IMR-90 (cell line): ENCODE data around the gene PHC1.

ENCODE experiments used
- BHLHE40 ChIP-seq: fragments of 150-350 bp; IDR thresholded peaks from 2 replicates; pipeline ENCODE4 v1.6.1; 2016; ENCODE audit warnings: mild to moderate bottlenecking, low read depth, low read length
- CEBPB ChIP-seq: IDR thresholded peaks from 2 replicates; pipeline ENCODE4 v1.6.1; 2012; ENCODE audit warnings: low read depth, low read length, improper control_type of control experiment
- MAFK ChIP-seq: IDR thresholded peaks from 2 replicates; pipeline ENCODE4 v1.6.1; 2012; ENCODE audit warnings: low read depth, low read length, improper control_type of control experiment
- MAZ ChIP-seq: IDR thresholded peaks from 2 replicates; pipeline ENCODE4 v1.6.1; 2012; ENCODE audit warnings: low read depth, mild to moderate bottlenecking, low read length, improper control_type of control experiment, moderate library complexity, borderline replicate concordance
- MXI1 ChIP-seq: IDR thresholded peaks from 2 replicates; pipeline ENCODE4 v1.6.1; 2012; ENCODE audit warnings: low read depth, mild to moderate bottlenecking, low read length, moderate library complexity, borderline replicate concordance
- POLR2A ChIP-seq: IDR thresholded peaks from 2 replicates; pipeline ENCODE4 v1.6.1; 2012; ENCODE audit warnings: mild to moderate bottlenecking, low read depth, low read length
- RAD21 ChIP-seq: IDR thresholded peaks from 2 replicates; pipeline ENCODE4 v1.6.1; 2012; ENCODE audit warnings: low read length, improper control_type of control experiment
- RFX5 ChIP-seq: IDR thresholded peaks from 2 replicates; pipeline ENCODE4 v1.8.0; 2012; ENCODE audit warnings: low read depth, mild to moderate bottlenecking, low read length, moderate library complexity
- SMC3 ChIP-seq: fragments of 150-350 bp; IDR thresholded peaks from 2 replicates; pipeline ENCODE4 v1.6.1; 2016; ENCODE audit warnings: low read depth, mild to moderate bottlenecking, antibody characterized with exemption, low read length, moderate library complexity
- TF ChIP-seq, protein P1 (sequence below): conservative IDR thresholded peaks from 2 replicates; pipeline ENCODE4 v1.5.1; 2012; ENCODE audit warnings: mild to moderate bottlenecking, low read depth, low read length, improper control_type of control experiment
- TF ChIP-seq, protein P2 (sequence below): fragments of 150-350 bp; IDR thresholded peaks from 2 replicates; pipeline ENCODE4 v1.6.1; 2017; ENCODE audit warnings: mild to moderate bottlenecking, antibody characterized with exemption, low read length, low read depth

DNA sequence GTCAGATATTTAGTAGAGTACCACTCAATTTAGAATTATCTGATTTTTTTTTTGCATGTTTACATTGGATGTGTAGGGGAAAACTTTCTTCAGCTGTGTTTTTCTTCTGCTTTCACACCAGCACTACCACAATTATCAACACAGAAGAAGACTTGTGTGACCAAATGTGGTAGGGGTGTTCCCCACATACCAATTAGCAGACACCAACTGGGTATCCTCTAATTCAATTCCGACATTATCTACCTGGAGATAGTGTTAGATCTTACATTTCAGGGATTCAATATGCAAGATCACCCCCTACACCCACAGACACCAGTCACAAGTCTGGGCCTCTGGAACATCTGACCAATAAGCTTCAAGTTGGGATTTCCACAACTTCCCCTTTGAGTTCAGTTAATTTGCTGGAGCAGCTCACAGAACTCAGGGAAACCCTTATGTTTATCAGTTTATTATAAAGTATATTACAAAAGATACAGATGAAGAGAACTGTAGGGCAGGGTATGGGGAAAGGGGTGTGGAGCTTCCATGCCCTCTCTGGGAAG lies 71.0 kb downstream of the PHC1 start:
- TF ChIP-seq, protein P1, sequence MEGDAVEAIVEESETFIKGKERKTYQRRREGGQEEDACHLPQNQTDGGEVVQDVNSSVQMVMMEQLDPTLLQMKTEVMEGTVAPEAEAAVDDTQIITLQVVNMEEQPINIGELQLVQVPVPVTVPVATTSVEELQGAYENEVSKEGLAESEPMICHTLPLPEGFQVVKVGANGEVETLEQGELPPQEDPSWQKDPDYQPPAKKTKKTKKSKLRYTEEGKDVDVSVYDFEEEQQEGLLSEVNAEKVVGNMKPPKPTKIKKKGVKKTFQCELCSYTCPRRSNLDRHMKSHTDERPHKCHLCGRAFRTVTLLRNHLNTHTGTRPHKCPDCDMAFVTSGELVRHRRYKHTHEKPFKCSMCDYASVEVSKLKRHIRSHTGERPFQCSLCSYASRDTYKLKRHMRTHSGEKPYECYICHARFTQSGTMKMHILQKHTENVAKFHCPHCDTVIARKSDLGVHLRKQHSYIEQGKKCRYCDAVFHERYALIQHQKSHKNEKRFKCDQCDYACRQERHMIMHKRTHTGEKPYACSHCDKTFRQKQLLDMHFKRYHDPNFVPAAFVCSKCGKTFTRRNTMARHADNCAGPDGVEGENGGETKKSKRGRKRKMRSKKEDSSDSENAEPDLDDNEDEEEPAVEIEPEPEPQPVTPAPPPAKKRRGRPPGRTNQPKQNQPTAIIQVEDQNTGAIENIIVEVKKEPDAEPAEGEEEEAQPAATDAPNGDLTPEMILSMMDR = no peak
- no peak for TF ChIP-seq POLR2A
- TF ChIP-seq BHLHE40 = no peak
- TF ChIP-seq, protein P2, sequence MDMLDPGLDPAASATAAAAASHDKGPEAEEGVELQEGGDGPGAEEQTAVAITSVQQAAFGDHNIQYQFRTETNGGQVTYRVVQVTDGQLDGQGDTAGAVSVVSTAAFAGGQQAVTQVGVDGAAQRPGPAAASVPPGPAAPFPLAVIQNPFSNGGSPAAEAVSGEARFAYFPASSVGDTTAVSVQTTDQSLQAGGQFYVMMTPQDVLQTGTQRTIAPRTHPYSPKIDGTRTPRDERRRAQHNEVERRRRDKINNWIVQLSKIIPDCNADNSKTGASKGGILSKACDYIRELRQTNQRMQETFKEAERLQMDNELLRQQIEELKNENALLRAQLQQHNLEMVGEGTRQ = no peak
- TF ChIP-seq RAD21 = no peak
- TF ChIP-seq SMC3 = no peak
- TF ChIP-seq CEBPB = no peak
- no peak for TF ChIP-seq MAFK
- no peak for TF ChIP-seq MXI1
- no peak for TF ChIP-seq MAZ
- TF ChIP-seq RFX5 = no peak
